Activated naive CD4-positive, alpha-beta T cell treated with anti-CD3 and anti-CD28 coated beads for 36 hours (primary cell): Measurements from ENCODE around the gene MAP4K3. TPM values are rescaled to one million over a fixed set of nuclear protein-coding genes. Genes with fewer than 3 reads are reported as not detected.
"Not testable (repeated sequence)": the region's sequence is repeated elsewhere in the genome, so short reads cannot be mapped to it uniquely, and the experiment has no call there.

Experiments
- CTCF ChIA-PET: fragments of 350-600 bp; sonication (Branson Sonifier 250); formaldehyde crosslinking; loops from one replicate; lab custom pipeline; 2021; ENCODE audit warnings: antibody characterized with exemption; lab: Charles Lee
- DNase-seq: peaks from one replicate; pipeline ENCODE4 v3.0.0-alpha.2; 2020
- H3K27ac Mint-ChIP-seq: one replicate; pipeline ENCODE4 v1.8.0; 2021; ENCODE audit warnings: mild to moderate bottlenecking, mixed read lengths
- H3K27me3 Mint-ChIP-seq: one replicate; pipeline ENCODE4 v1.8.0; 2021; ENCODE audit warnings: low read depth, mixed read lengths
- H3K36me3 Mint-ChIP-seq: one replicate; pipeline ENCODE4 v1.8.0; 2021; ENCODE audit warnings: low read depth, mixed read lengths
- H3K4me1 Mint-ChIP-seq: one replicate; pipeline ENCODE4 v1.8.0; 2021; ENCODE audit warnings: low read depth, mixed read lengths
- H3K4me3 Mint-ChIP-seq: one replicate; pipeline ENCODE4 v1.8.0; 2021; ENCODE audit warnings: mild to moderate bottlenecking, moderate library complexity, mixed read lengths
- H3K9me3 Mint-ChIP-seq: one replicate; pipeline ENCODE4 v1.8.0; 2021; ENCODE audit warnings: mixed read lengths
- intact Hi-C: fragments of 100-400 bp; cut with micrococcal nuclease; formaldehyde crosslinking; loops from one replicate; pipeline ENCODE4 v1.15.1; 2023
- total RNA-seq, 2 experiments: library from RNA; stranded (reverse); gene quantifications; one replicate each; pipeline ENCODE4 v1.2.3, GENCODE V29; 2021

MAP4K3 gene
- total RNA-seq, 2 experiments from 2014 or later = 10.6 to 12.0 TPM

DNA sequence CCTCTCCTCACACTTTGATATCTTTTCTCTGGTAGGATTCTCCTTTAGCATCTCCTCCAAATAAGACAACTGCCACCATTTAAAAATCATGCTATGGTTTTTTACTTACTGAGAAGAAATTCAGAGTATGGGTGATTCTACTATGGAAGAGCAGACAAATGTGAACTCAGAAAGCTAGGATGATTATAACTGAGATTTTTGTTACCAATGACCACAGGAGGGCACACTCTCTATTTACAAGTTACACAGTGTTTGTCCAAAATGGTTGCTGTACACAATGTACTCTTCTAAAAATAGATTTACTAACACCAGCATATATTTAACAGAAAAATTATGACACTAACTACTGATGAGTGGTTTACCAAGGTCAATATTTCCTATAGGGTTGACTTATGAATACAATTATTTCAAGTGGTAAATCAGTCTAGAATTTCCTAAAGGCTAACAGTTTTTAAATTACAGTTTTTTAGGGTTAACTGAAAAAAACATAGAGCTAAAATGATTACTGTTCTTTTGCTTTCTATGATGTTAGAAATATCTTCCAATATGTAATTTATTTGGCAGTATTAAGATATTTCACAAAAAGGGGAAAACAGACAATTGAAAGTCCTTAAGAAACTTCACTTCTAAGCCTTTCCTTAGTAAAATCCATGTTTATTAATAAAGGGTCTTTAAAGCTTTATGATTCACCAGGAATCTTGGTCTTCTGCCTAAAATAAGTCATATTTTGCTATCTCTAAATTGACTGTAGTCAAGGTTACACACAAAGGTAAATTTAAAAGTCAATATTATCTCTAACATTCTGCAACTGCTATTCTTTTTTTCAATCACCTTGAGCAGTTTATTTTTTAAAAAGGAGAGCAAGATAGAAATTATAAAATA, 57.2 kb downstream of the MAP4K3 start:
- intact Hi-C loops = loop anchor here (1.0 to 5.0 kb wide), 7 partner anchors 23 to 350 kb away; partner anchors contain the start of gene SOS1
- no peak for DNase-seq
- H3K4me1 Mint-ChIP-seq = peaks cover 19% of the 10 kb centered on the region
- peaks cover 8% of the 10 kb centered on the region for H3K9me3 Mint-ChIP-seq
- CTCF ChIA-PET = interaction anchor here (0.7 to 2.1 kb wide), 14 partner anchors 12 to 1274 kb away, joined by 3 to 9 read pairs (median 3); partner anchors contain the start of gene MAP4K3
- H3K36me3 Mint-ChIP-seq = peaks cover 11% of the 10 kb centered on the region
- H3K4me3 Mint-ChIP-seq = no peak overlapping the region
- H3K27ac Mint-ChIP-seq = no peak overlapping the region
- no peaks in the 10 kb centered on the region for H3K27me3 Mint-ChIP-seq

DNA sequence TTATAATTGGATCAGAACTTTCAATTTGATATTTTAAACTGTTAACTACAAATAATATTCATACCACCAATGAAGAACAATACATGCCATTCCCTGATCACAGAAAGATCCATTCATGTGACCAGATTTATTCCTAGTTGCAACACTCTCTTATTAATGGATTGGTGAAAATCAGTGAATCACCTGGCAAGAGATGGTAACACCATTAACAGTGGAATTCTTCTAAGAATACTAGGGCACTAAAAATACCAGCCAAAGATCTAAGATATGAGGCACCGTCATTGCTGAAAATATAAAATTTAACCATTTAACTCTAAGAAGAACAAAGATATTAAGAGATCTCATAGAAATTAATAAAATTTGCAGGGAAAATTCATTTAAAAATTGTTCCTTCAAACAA, 58.1 kb downstream of the MAP4K3 start:
- intact Hi-C loops = loop anchor here (1.0 to 5.0 kb wide), 6 partner anchors 59 to 351 kb away; partner anchors contain the start of gene SOS1
- no peak overlapping the region for H3K4me3 Mint-ChIP-seq
- H3K27ac Mint-ChIP-seq = no peak overlapping the region
- H3K27me3 Mint-ChIP-seq = no peaks in the 10 kb centered on the region
- H3K36me3 Mint-ChIP-seq = peaks cover 13% of the 10 kb centered on the region
- CTCF ChIA-PET = interaction anchor here (1.2 to 2.1 kb wide), 7 partner anchors 23 to 351 kb away, joined by 3 to 9 read pairs (median 4); partner anchors contain the start of gene MAP4K3
- H3K4me1 Mint-ChIP-seq = peaks cover 19% of the 10 kb centered on the region
- no peak for DNase-seq
- peaks cover 8% of the 10 kb centered on the region for H3K9me3 Mint-ChIP-seq

GRCh38 chr2:39377226-39377939, 59.7 kb downstream of the MAP4K3 start:
- Mint-ChIP-seq H3K9me3 (peaks cover 13% of the 10 kb centered on the region), H3K27me3 (no peaks in the 10 kb centered on the region), H3K4me1 (peaks cover 19% of the 10 kb centered on the region), H3K27ac (peak overlapping the region; percentile 33), H3K4me3 (peak overlapping the region; percentile 10), H3K36me3 (peaks cover 23% of the 10 kb centered on the region)
- peak; percentile 70 for DNase-seq
- CTCF ChIA-PET = interaction anchor here (0.6 to 1.9 kb wide), 6 partner anchors 45 to 354 kb away, joined by 3 to 6 read pairs (median 4); no protein-coding TSS in a partner anchor
- intact Hi-C loops = loop anchor here (1.0 to 5.0 kb wide), 3 partner anchors 115 to 255 kb away; partner anchors contain the start of gene SOS1

GRCh38 chr2:39375917-39376316, 61.2 kb downstream of the MAP4K3 start:
- Mint-ChIP-seq H3K4me3 (no peak overlapping the region), H3K36me3 (peaks cover 23% of the 10 kb centered on the region), H3K4me1 (peaks cover 17% of the 10 kb centered on the region), H3K27ac (no peak overlapping the region), H3K9me3 (peaks cover 13% of the 10 kb centered on the region), H3K27me3 (no peaks in the 10 kb centered on the region)
- CTCF ChIA-PET = interaction anchor here (0.9 kb wide), 2 partner anchors 13 to 32 kb away, joined by 3 read pairs; no protein-coding TSS in a partner anchor
- intact Hi-C loops = loop anchor here (5.0 kb wide), 2 partner anchors 156 to 254 kb away; partner anchors contain the start of gene SOS1
- DNase-seq = no peak

GRCh38 chr2:39373181-39373802, 63.8 kb downstream of the MAP4K3 start:
- Mint-ChIP-seq H3K27ac (no peak overlapping the region), H3K36me3 (peaks cover 26% of the 10 kb centered on the region), H3K9me3 (peaks cover 13% of the 10 kb centered on the region), H3K4me3 (no peak overlapping the region), H3K4me1 (peaks cover 16% of the 10 kb centered on the region), H3K27me3 (no peaks in the 10 kb centered on the region)
- intact Hi-C loops = no loop called here
- no peak for DNase-seq
- CTCF ChIA-PET = no interaction called here

DNA sequence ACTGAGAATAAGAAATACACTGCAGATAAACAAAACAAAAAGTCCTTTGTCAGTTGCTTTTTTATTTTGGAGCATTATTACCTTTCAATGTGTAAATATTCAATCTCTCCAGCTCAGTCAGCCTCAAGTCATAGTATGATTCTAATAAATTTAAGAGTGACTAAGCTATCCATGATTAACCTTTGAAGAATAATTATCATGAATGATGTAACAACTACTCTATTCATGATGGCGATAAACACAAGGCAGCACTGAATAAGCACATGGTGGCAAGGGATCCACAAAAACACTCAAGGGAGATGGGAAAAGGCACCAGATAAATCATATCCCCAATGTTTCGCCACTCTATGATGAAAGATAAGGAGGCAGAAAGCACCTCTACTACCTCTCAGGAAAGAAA, 67.0 kb downstream of the MAP4K3 start:
- Mint-ChIP-seq H3K27ac (no peak overlapping the region), H3K27me3 (no peaks in the 10 kb centered on the region)

GRCh38 chr2:39368846-39369245, 68.2 kb downstream of the MAP4K3 start:
- CTCF ChIA-PET = interaction anchor here (0.7 kb wide), 1 partner anchor 275 kb away, joined by 3 read pairs; no protein-coding TSS in a partner anchor
- intact Hi-C loops = no loop called here
- Mint-ChIP-seq H3K4me3 (no peak overlapping the region), H3K36me3 (peaks cover 23% of the 10 kb centered on the region), H3K4me1 (peaks cover 6% of the 10 kb centered on the region), H3K27ac (no peak overlapping the region), H3K27me3 (no peaks in the 10 kb centered on the region), H3K9me3 (peaks cover 6% of the 10 kb centered on the region)
- DNase-seq = no peak

More for the DNA sequence above, 67.0 kb downstream of the MAP4K3 start:
- Mint-ChIP-seq H3K9me3 (peaks cover 6% of the 10 kb centered on the region), H3K36me3 (peaks cover 29% of the 10 kb centered on the region), H3K4me3 (no peak overlapping the region), H3K4me1 (peaks cover 6% of the 10 kb centered on the region)
- no peak for DNase-seq
- CTCF ChIA-PET = no interaction called here
- intact Hi-C loops = no loop called here

GRCh38 chr2:39368376-39368775, 68.7 kb downstream of the MAP4K3 start:
- CTCF ChIA-PET = interaction anchor here (0.7 kb wide), 1 partner anchor 275 kb away, joined by 3 read pairs; no protein-coding TSS in a partner anchor
- peaks cover 20% of the 10 kb centered on the region for H3K36me3 Mint-ChIP-seq
- no peak overlapping the region for H3K4me3 Mint-ChIP-seq
- peaks cover 3% of the 10 kb centered on the region for H3K9me3 Mint-ChIP-seq
- peaks cover 6% of the 10 kb centered on the region for H3K4me1 Mint-ChIP-seq
- H3K27me3 Mint-ChIP-seq = no peaks in the 10 kb centered on the region
- no peak overlapping the region for H3K27ac Mint-ChIP-seq
- no peak for DNase-seq
- intact Hi-C loops = no loop called here

DNA sequence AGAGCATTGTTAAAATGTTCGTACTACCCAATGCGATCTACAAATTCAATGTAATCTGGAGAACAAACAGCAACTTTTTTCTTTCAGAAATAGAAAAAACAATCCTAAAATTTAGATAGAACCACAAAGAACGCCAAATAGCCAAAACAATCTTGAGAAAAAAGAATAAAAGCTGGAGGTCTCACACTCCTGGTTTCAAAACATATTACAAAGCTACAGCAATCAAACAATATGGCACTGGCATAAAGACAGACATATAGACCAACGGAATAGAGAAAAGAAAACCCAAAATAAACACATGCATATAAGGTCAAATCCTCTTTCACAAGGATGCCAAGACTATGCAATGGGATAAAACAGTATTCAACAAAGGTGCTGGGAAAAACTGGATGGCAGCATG, 74.5 kb downstream of the MAP4K3 start:
- H3K36me3 Mint-ChIP-seq = peaks cover 40% of the 10 kb centered on the region
- no peaks in the 10 kb centered on the region for H3K4me1 Mint-ChIP-seq
- intact Hi-C loops = no loop called here
- H3K4me3 Mint-ChIP-seq = no peak overlapping the region
- CTCF ChIA-PET = interaction anchor here (1.6 kb wide), 1 partner anchor 14 kb away, joined by 3 read pairs; no protein-coding TSS in a partner anchor
- peaks cover 23% of the 10 kb centered on the region for H3K9me3 Mint-ChIP-seq
- no peak overlapping the region for H3K27ac Mint-ChIP-seq
- DNase-seq = no peak
- no peaks in the 10 kb centered on the region for H3K27me3 Mint-ChIP-seq

DNA sequence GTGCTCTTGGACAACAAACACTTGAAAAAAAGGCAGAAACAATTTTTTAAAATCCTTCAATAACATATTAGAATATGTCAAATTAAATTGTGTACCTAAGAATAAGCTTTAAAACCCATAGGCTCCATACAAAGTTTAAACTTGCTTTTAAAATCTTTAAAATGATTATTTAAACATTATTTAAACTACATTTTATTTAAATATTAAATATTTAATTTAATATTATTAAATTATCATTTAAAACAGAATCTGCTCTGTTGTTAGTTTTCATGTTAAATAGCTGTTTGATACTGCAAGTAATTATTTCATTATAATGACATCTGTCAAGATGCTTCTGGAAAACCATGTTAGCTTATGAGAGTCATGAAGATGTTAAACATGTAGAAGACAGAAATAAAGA, 75.6 kb downstream of the MAP4K3 start:
- intact Hi-C loops = no loop called here
- Mint-ChIP-seq H3K9me3 (peaks cover 23% of the 10 kb centered on the region), H3K4me1 (no peaks in the 10 kb centered on the region), H3K36me3 (peaks cover 36% of the 10 kb centered on the region), H3K27me3 (no peaks in the 10 kb centered on the region), H3K27ac (no peak overlapping the region), H3K4me3 (no peak overlapping the region)
- DNase-seq = no peak
- CTCF ChIA-PET = no interaction called here

DNA sequence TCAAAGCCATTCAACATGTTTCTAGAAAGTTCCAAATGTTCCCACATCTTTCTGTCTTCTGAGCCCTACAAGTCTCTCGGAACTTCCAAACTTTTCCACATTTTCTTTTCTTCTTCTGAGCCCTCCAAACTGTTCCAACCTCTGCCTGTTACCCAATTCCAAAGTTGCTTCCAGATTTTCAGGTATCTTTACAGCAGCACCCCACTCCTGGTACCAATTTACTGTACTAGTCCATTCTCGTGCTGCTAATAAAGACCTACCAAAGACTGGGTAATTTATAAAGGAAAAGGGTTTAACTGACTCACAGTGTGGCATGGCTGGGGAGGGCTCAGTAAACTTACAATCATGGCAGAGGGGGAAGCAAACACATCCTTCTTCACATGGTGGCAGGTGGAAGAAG, 76.7 kb downstream of the MAP4K3 start:
- Mint-ChIP-seq H3K9me3 (peaks cover 23% of the 10 kb centered on the region), H3K36me3 (peaks cover 29% of the 10 kb centered on the region)
- CTCF ChIA-PET, intact Hi-C loops, DNase-seq, H3K27ac Mint-ChIP-seq, H3K4me1 Mint-ChIP-seq, H3K27me3 Mint-ChIP-seq, H3K4me3 Mint-ChIP-seq: not testable (repeated sequence)
